ENCODE data around the gene GATA5. TPM values are rescaled to one million over a fixed set of nuclear protein-coding genes. Genes with fewer than 3 reads are reported as not detected.

GATA5 gene
- total RNA-seq, 1 experiment from 2014 or later: 0.52 TPM

DNA sequence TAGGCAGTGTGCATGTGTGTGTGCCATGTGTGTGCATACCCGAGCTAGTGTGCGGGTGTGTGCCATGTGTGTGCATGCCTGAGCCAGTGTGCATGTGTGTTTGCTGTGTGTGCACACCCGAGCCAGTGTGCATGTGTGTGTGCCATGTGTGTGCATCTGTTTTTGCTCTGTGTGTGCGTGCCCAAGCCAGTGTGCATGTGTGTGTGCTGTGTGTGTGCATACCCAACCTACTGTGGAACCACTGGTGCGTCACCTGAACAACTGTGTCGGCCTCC, 54.1 kb downstream of the GATA5 start:
- no peak for DNase-seq (ENCODE audit: extremely low read depth, low read depth)

DNA sequence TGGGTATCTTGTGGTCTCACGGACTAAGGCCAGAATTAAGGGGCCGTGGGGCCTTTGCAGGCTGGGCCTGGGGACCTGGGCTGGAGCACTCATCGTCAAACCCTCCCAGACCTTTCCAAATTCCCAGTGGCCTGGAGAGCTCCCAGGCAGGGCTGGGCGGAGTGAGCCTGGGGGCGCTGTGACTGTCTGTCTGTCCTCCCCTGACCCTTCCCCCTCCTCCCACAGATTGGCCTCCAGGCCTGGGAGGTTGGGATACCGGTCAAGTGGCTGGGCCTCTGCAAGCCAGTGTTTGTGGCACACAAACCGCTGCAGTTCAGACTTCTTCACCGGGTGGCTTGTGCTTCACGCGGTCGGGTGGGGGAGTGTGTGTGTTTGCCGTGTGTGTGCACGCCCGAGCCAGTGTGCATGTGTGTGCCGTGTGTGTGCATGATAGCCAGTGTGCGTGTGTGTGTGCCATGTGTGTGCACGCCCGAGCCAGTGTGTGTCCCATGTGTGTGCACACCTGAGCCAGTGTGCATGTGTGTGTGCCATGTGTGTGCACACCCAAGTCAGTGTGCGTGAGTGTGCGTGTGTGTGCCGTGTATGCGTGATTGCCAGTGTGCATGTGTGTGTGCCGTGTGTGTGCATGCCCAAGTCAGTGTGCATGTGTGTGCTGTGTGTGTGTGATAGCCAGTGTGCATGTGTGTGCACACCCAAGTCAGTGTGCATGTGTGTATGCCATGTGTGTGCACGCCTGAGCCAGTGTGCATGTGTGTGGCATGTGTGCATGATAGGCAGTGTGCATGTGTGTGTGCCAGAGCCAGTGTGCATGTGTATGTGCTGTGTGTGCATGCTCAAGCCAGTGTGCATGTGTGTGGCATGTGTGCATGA, 54.7 kb downstream of the GATA5 start:
- DNase-seq (ENCODE audit: extremely low read depth, low read depth): no peak

DNA sequence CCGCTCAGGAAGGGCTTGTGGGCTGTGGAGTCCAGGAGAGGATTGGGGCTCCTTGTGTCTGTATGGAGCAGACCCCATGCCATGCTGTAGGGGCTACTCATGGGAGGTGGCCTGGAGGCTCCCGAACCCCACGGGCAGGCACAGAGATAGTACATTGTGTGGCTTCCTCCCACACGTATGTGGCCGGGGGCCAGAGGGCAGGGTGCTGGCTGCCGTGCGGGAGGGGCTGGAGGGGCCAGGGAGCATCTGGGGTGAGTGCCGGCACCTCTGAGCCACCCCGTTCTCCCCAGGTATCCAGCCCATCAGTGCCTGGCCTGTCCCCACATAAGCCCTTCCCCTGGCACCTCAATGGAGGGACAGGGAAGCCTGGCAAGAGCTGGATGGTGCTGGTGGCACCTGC, 56.0 kb downstream of the GATA5 start:
- DNase-seq (ENCODE audit: extremely low read depth, low read depth): no peak

DNA sequence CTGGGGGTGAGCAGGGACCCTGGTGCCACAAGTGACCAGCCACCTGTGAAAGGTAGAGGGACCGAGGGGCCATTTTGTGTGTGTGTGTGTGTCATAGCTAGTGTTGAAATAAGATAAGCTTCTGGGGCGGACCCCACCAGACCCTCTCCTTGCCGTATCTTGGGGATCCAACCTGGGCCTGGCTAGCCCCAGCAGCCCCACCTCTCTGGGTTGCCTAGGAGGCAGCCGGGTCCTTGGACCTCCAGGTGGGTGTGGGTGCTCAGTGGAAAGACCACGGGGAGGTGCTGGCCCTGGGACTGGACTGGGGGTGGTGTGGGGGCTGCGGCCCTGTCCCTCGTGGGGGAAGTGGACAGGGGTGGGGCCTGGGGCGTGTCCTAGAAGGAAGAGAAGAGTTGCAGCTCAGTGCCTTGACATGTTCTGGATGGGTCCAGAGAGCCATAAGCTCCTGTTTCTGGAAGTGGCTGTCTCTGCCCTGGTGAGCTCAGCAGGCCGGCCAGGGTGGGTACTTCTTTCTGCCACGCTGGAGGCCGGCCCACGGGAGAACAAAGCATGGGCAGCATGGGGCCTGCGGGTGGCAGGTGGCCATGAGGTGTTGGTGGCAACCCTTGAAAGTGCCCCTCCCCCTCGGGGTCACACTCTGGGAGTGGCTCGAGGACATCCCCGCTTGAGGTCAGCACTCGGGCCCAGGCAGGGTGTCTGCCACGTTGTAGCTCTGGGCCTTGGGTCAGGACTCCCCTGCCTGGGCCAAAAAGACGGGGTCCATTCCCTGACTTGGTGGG, 56.9 kb downstream of the GATA5 start:
- DNase-seq (ENCODE audit: extremely low read depth, low read depth): no peak

DNA sequence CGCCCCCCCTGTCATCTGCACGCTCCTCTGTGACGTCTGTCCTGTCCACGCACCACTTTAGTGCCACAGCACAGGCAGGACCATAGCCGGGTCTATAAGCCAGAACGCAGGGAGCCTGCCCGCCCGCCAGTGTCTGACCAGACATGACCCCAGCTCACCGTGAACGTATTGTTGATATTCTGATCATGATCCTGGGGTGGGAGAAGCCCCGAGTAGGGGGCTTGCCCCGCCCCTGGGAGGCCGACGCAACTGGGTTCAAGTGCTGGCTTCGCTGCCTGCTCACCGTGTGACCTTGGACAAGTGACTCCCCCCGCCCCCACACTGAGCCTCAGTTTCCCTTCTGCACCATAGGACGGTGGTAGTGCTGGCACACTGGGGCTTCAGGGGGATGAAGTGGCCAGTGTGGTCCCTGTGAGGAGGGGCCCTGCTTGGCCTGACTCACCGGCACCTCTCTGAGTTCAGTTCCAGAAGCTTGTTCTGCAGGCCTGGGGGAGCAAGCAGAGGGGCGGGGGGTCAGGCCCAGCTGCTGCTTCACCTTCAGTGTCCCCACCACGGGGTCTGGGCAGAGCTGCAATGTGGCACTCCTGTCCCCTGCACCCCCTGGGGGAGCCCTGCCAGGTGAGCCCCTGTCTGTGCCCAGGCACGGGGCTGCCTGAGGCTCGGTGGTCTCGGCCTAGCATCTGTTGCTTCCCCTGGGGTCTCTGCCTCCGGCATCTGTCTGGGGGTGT, 57.6 kb downstream of the GATA5 start:
- DNase-seq (ENCODE audit: extremely low read depth, low read depth): no peak

DNA sequence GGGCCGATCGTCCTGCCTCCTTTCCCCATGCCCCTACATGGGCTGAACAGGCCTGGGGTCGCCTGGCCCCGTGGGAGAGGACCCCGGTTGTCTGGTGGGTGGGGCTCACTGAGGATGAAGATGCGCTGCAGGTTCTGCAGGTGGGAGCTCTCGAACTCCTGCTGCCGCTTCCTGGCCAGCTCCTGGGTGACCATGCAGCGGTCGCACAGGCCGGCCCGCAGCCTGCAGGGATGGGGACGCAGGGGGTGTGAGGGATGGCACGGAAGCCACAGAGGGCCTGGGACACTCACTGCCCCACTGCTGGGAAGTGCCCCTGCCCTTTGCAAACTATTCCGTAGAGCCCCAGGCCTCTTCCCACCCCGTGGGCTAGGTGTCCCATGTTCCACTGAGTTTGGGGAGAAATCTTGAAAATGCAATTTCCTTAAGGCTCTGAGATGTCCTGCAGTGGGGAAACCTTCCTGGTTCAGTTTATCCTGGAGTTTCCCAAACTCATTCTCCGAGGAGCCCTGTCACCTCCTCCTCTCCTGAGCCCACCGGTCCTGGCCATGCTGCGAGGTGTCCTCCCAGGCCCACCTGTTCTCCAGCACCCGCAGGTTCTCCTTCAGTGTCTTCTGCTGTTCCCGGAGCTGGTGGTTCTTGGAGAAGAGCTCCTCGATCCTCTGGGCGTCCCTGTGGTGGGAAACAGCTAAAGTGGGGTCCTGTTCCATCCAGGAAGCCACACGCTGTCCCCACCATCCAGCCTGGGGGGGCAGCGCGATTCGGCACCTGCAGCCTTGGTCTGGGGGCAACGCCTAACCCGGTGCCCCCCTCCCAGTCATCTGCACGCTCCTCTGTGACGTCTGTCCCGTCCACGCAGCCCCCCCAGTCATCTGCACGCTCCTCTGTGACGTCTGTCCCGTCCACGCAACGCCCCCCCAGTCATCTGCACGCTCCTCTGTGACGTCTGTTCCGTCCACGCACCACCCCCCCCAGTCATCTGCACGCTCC, 58.9 kb downstream of the GATA5 start:
- no peak for DNase-seq (ENCODE audit: extremely low read depth, low read depth)

DNA sequence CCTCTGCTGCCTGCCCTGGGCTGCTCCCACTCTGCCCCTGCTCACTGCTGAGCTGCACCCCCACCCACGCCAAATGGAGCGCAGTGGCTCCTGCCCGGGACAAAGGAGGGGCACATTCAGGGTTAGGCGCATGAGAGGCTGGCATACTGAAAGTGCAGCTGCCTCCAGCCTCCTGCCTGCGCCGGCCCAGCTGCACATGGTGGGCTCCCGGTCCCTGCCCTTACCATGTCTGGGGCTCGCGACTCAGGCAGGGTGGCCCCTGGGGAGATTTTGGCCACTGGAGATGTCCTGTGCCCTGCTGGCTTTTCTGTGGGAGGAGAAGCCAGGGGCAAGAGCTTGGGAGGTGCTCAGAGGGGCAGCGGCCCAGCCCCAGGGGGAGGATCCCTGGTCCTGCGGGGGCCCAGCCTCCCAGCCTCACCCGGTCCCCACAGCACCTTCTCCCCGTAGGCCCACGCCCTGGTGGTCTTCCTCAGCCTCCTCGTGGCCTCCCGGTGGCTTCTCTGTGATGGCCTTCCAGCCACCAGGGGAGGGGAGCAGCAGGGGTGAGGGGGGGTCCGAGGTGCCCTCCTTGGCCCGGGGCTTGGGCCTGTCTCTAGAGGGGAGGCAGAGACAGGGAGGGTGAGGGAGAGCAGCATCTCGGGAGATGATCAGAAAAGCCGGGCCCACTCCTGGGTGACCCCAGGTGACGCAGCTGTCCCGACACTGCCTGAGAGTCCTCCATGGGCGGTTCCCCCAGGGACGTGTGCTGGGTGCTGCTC, 60.3 kb downstream of the GATA5 start:
- DNase-seq (ENCODE audit: extremely low read depth, low read depth): no peak

DNA sequence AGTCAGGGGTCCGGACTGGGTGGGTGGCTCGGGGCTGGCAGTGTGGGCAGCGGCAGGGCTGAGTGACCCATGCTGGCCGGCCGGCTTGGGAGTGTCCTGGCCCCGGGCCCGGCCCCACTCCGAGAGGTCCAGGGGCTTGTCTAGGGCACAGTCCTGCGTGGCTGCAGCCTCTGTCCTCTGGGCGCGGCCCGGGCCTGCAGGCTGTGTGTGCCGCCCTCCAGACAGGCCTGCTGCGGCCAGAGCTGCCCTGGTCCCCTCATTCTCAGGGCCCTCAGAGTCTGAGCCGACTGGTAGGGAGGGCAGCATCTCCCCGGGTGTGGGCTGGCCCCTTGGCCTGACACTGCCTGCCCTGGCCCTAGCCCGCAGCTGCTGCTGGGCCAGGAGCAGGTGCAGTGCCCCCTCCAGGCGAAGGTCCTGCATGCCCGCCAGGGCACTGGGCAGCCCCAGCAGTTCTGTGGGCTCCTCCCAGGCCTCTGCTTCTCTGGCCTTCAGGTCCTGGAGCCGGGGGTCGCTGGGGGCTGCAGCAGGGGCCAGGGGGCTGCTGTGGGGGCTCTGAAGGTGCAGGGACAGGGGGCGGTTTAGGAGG, 61.8 kb downstream of the GATA5 start:
- DNase-seq (ENCODE audit: extremely low read depth, low read depth): no peak

Other genes with a start within 250 kb of the GATA5 start
- 12.4 and 14.8 TPM in 2 replicates for gene OSBPL2, start 237.5 kb downstream of the GATA5 start, total RNA-seq (2014; rRNA removed; shearing (Covaris generic))
- 142 and 176 TPM in 2 replicates for gene ADRM1, start 173.0 kb downstream of the GATA5 start, total RNA-seq (2014; rRNA removed; shearing (Covaris generic))
- 169 and 171 TPM in 2 replicates for gene LAMA5, start 108.7 kb downstream of the GATA5 start, total RNA-seq (2014; rRNA removed; shearing (Covaris generic))
- 1,658 and 1,943 TPM in 2 replicates for gene RPS21, start 88.9 kb downstream of the GATA5 start, total RNA-seq (2014; rRNA removed; shearing (Covaris generic))
- gene CABLES2, start 68.7 kb downstream of the GATA5 start, total RNA-seq (2014; rRNA removed; shearing (Covaris generic)): 2.1 and 3.1 TPM in 2 replicates
- gene RBBP8NL, start 48.5 kb downstream of the GATA5 start, total RNA-seq (2014; rRNA removed; shearing (Covaris generic)): not detected in 2 replicates
- 91.6 and 97.1 TPM in 2 replicates for gene SLCO4A1, start 166.5 kb upstream of the GATA5 start, total RNA-seq (2014; rRNA removed; shearing (Covaris generic))
- 19.3 and 22.3 TPM in 2 replicates for gene NTSR1, start 232.8 kb upstream of the GATA5 start, total RNA-seq (2014; rRNA removed; shearing (Covaris generic))